ENCODE data around the gene TLE4.

The TLE4 gene

DNA sequence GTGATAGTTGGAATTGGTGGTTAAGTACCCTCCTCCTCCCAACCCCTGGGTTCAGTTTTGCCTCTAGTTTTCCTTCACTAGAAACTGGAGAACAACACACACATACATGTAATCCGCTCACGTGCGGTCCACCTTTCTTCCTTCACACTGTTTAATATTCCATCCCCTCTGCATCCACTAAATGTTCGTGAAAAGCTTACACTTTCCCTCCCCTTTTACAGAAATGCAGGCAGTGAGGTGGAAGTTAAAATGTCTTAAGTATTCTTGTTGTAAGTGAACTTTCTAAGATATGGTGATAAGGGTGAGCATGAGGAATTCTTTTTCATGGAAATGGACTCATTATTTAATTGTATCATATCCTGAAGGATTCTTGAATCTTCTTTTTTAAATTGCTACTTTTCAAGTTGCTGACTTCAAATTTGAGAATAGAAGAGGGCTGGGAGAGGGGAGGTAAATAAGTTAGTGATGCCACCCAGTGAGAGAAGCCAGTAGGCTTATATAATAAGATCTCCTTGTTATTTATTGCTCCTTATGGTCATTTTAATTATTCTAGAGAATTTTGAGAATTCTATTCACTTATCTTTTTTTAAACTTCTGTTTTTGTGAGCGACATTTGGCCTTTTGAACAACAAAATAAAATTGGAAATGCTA lies 90.2 kb downstream of the TLE4 start:
- peaks cover 2% of the 10 kb centered on the region for H3K36me3 ChIP-seq (replicated peaks)
- H3K27me3 ChIP-seq (replicated peaks) = no peaks in the 10 kb centered on the region
- TF ChIP-seq, protein P1, sequence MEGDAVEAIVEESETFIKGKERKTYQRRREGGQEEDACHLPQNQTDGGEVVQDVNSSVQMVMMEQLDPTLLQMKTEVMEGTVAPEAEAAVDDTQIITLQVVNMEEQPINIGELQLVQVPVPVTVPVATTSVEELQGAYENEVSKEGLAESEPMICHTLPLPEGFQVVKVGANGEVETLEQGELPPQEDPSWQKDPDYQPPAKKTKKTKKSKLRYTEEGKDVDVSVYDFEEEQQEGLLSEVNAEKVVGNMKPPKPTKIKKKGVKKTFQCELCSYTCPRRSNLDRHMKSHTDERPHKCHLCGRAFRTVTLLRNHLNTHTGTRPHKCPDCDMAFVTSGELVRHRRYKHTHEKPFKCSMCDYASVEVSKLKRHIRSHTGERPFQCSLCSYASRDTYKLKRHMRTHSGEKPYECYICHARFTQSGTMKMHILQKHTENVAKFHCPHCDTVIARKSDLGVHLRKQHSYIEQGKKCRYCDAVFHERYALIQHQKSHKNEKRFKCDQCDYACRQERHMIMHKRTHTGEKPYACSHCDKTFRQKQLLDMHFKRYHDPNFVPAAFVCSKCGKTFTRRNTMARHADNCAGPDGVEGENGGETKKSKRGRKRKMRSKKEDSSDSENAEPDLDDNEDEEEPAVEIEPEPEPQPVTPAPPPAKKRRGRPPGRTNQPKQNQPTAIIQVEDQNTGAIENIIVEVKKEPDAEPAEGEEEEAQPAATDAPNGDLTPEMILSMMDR (IDR thresholded peaks at IDR 0.05; ENCODE audit: low read depth, low read length, missing control alignments) = no peak
- no peak for DNase-seq
- H3K4me3 ChIP-seq (ENCODE audit: low read depth, low read length) = no peak overlapping the region
- in situ Hi-C loops (cut with HindIII; ENCODE audit: low pct_ligation_motif_present, low sequenced_read_pairs) = no loop called here
- H3K27ac ChIP-seq = no peak overlapping the region

DNA sequence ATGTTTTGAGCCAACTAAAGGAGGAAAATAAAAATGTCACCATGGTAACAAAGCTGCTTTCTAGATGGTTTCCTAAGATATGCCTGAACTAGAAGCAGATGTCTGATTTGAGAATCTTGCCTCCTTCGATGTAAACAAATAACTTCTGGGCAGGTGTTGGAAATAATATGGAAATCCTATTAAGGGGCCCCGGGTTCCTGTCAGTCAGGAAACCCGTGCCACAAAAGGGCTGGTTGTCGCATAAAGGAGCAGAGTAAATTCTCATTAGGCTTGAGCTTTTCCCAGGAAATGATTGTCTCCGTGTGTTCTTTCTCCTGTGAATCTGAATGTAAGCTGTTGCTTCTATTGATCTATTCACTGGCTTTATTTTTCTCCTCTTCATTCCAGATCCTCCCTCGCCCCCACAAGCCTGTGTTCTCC lies 90.8 kb downstream of the TLE4 start:
- Histone ChIP-seq H3K27ac (no peak overlapping the region), H3K27me3 (replicated peaks) (no peaks in the 10 kb centered on the region), H3K36me3 (replicated peaks) (no peaks in the 10 kb centered on the region), H3K4me3 (ENCODE audit: low read depth, low read length) (no peak overlapping the region)
- TF ChIP-seq, protein P1 (IDR thresholded peaks at IDR 0.05; ENCODE audit: low read depth, low read length, missing control alignments) = no peak
- in situ Hi-C loops (cut with HindIII; ENCODE audit: low pct_ligation_motif_present, low sequenced_read_pairs) = no loop called here
- no peak for DNase-seq

DNA sequence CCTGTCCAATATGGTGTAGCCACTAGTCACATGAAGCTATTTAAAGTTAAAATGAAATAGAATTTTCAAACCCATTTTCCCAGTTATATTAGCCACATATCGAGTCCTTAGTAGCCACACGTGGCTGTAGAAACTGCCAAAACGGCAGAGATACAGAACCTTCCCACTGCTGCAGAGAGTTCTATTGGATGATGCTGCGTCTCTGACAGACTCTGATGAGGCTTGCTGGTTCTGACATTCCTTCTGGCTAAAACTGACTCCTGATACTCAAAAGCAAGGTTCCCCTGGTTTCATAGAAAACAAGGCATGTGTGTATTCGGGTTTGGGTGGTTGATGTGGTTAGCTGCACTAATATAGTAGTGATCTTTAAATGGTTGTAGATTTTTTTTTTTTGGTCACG lies 91.5 kb downstream of the TLE4 start:
- DNase-seq = no peak
- H3K4me3 ChIP-seq (ENCODE audit: low read depth, low read length) = no peak overlapping the region
- H3K27ac ChIP-seq = no peak overlapping the region
- no peaks in the 10 kb centered on the region for H3K36me3 ChIP-seq (replicated peaks)
- in situ Hi-C loops (cut with HindIII; ENCODE audit: low pct_ligation_motif_present, low sequenced_read_pairs) = no loop called here
- TF ChIP-seq, protein P1 (IDR thresholded peaks at IDR 0.05; ENCODE audit: low read depth, low read length, missing control alignments) = no peak
- H3K27me3 ChIP-seq (replicated peaks) = no peaks in the 10 kb centered on the region

DNA sequence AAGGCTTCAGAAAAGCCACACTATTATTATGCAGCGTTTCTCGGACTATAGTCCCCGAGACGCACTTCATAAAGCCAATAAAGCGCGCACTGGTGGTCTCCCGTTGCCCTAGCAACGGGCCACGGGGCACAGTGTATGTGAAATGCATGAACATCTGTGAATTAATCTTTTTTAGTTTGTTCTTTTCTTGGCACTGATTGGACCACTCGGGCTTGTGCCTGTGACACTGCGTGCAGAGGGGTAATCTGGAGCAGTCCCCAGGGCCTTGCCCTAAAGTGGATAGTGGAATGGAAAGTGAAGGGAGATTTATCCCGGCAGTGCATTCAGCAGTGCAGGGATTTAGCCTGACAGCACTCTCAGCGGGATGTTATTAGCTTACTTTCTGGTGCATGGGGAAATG lies 92.1 kb downstream of the TLE4 start:
- in situ Hi-C loops (cut with HindIII; ENCODE audit: low pct_ligation_motif_present, low sequenced_read_pairs) = no loop called here
- no peaks in the 10 kb centered on the region for H3K27me3 ChIP-seq (replicated peaks)
- no peaks in the 10 kb centered on the region for H3K36me3 ChIP-seq (replicated peaks)
- no peak overlapping the region for H3K27ac ChIP-seq
- no peak for DNase-seq
- no peak overlapping the region for H3K4me3 ChIP-seq (ENCODE audit: low read depth, low read length)
- TF ChIP-seq, protein P1 (IDR thresholded peaks at IDR 0.05; ENCODE audit: low read depth, low read length, missing control alignments) = no peak

- TF ChIP-seq, protein P1 (IDR thresholded peaks at IDR 0.05; ENCODE audit: low read depth, low read length, missing control alignments) = no peak
- H3K27me3 ChIP-seq (replicated peaks) = no peaks in the 10 kb centered on the region
- H3K27ac ChIP-seq = no peak overlapping the region
- no peak for DNase-seq
- no peaks in the 10 kb centered on the region for H3K36me3 ChIP-seq (replicated peaks)
- in situ Hi-C loops (cut with HindIII; ENCODE audit: low pct_ligation_motif_present, low sequenced_read_pairs) = no loop called here
- H3K4me3 ChIP-seq (ENCODE audit: low read depth, low read length) = no peak overlapping the region
Observed at GRCh38 chr9:79664375-79664831, 92.6 kb downstream of the TLE4 start.

DNA sequence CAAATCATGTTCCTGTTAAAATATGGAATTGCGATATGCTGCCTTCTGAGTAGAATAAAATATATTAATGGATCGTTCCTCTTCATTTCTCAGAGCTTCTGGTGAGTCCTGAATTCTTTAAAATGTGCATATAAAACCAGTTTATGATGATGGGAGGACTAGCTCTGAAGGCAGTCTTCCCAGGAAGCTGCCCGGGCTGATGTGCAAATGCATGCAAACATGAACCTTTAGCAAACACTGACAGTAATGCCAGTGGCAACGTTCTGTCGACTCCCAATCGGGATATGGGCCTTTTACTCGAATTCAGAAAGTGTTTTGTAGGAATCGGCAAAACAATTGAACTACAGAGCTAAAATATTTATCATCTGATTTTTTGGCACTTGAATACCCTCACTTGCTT lies 93.6 kb downstream of the TLE4 start:
- no peak overlapping the region for H3K27ac ChIP-seq

More for the DNA sequence above, 93.6 kb downstream of the TLE4 start:
- Histone ChIP-seq H3K36me3 (replicated peaks) (no peaks in the 10 kb centered on the region), H3K4me3 (ENCODE audit: low read depth, low read length) (no peak overlapping the region), H3K27me3 (replicated peaks) (no peaks in the 10 kb centered on the region)
- in situ Hi-C loops (cut with HindIII; ENCODE audit: low pct_ligation_motif_present, low sequenced_read_pairs) = no loop called here
- no peak for DNase-seq
- TF ChIP-seq, protein P1 (IDR thresholded peaks at IDR 0.05; ENCODE audit: low read depth, low read length, missing control alignments) = no peak
